ENCODE measurements around the gene DUSP12. TPM values are rescaled to one million over a fixed set of nuclear protein-coding genes. Genes with fewer than 3 reads are reported as not detected.

The DUSP12 gene
- total RNA-seq, 2 donors from 2014 or later = 10.5 to 17.7 TPM

- no peak for TF ChIP-seq CTCF (IDR thresholded peaks at IDR 0.05)
- H3K4me1 ChIP-seq = no peaks in the 10 kb centered on the region
- no peaks in the 10 kb centered on the region for H3K36me3 ChIP-seq
- H3K9ac ChIP-seq (ENCODE audit: low read depth in 2 of 2, low read length in 2 of 2) = no peak overlapping the region
- H3K4me3 ChIP-seq = no peak overlapping the region
- no peaks in the 10 kb centered on the region for H3K9me3 ChIP-seq
- no peak for DNase-seq
- no peak overlapping the region for H3K27ac ChIP-seq
- no peaks in the 10 kb centered on the region for H3K27me3 ChIP-seq
- intact Hi-C loops (cut with DNase I) = no loop called here
Measured at GRCh38 chr1:161778522-161778921, 28.9 kb downstream of the DUSP12 start.

- no peak for DNase-seq
- no peak overlapping the region for H3K27ac ChIP-seq
- no peaks in the 10 kb centered on the region for H3K4me1 ChIP-seq
- H3K9me3 ChIP-seq = no peaks in the 10 kb centered on the region
- intact Hi-C loops (cut with DNase I) = no loop called here
- H3K27me3 ChIP-seq = no peaks in the 10 kb centered on the region
- no peak overlapping the region for H3K4me3 ChIP-seq
- no peak for TF ChIP-seq CTCF (IDR thresholded peaks at IDR 0.05)
- no peaks in the 10 kb centered on the region for H3K36me3 ChIP-seq
- no peak overlapping the region for H3K9ac ChIP-seq (ENCODE audit: low read depth in 2 of 2, low read length in 2 of 2)
Measured at GRCh38 chr1:161779393-161779792, 29.8 kb downstream of the DUSP12 start.

- H3K9ac ChIP-seq (ENCODE audit: low read depth in 2 of 2, low read length in 2 of 2) = no peak overlapping the region
- no peaks in the 10 kb centered on the region for H3K9me3 ChIP-seq
- H3K27me3 ChIP-seq = no peaks in the 10 kb centered on the region
- no peak for DNase-seq
- intact Hi-C loops (cut with DNase I) = no loop called here
- H3K4me1 ChIP-seq = no peaks in the 10 kb centered on the region
- no peak for TF ChIP-seq CTCF (IDR thresholded peaks at IDR 0.05)
- no peak overlapping the region for H3K27ac ChIP-seq
- no peak overlapping the region for H3K4me3 ChIP-seq
- no peaks in the 10 kb centered on the region for H3K36me3 ChIP-seq
Measured at GRCh38 chr1:161781995-161782394, 32.4 kb downstream of the DUSP12 start.

GRCh38 chr1:161782886-161783285 lies 33.3 kb downstream of the DUSP12 start:
- no peak for TF ChIP-seq CTCF (IDR thresholded peaks at IDR 0.05)
- intact Hi-C loops (cut with DNase I) = no loop called here
- Histone ChIP-seq H3K27me3 (no peaks in the 10 kb centered on the region), H3K4me3 (no peak overlapping the region), H3K27ac (no peak overlapping the region), H3K9me3 (no peaks in the 10 kb centered on the region), H3K9ac (ENCODE audit: low read depth in 2 of 2, low read length in 2 of 2) (no peak overlapping the region), H3K36me3 (no peaks in the 10 kb centered on the region), H3K4me1 (no peaks in the 10 kb centered on the region)
- DNase-seq = no peak

- TF ChIP-seq CTCF (IDR thresholded peaks at IDR 0.05) = no peak
- H3K36me3 ChIP-seq = no peaks in the 10 kb centered on the region
- H3K4me1 ChIP-seq = no peaks in the 10 kb centered on the region
- no peaks in the 10 kb centered on the region for H3K9me3 ChIP-seq
- intact Hi-C loops (cut with DNase I) = no loop called here
- DNase-seq = no peak
- no peak overlapping the region for H3K27ac ChIP-seq
- no peak overlapping the region for H3K9ac ChIP-seq (ENCODE audit: low read depth in 2 of 2, low read length in 2 of 2)
- H3K27me3 ChIP-seq = no peaks in the 10 kb centered on the region
- no peak overlapping the region for H3K4me3 ChIP-seq
Measured at GRCh38 chr1:161784968-161785367, 35.4 kb downstream of the DUSP12 start.

GRCh38 chr1:161787355-161787754 lies 37.8 kb downstream of the DUSP12 start:
- no peak for TF ChIP-seq CTCF (IDR thresholded peaks at IDR 0.05)
- no peaks in the 10 kb centered on the region for H3K27me3 ChIP-seq
- H3K9me3 ChIP-seq = no peaks in the 10 kb centered on the region
- no peak for DNase-seq
- no peak overlapping the region for H3K9ac ChIP-seq (ENCODE audit: low read depth in 2 of 2, low read length in 2 of 2)
- H3K4me3 ChIP-seq = no peak overlapping the region
- intact Hi-C loops (cut with DNase I) = no loop called here
- no peak overlapping the region for H3K27ac ChIP-seq
- no peaks in the 10 kb centered on the region for H3K36me3 ChIP-seq
- no peaks in the 10 kb centered on the region for H3K4me1 ChIP-seq
